ENCODE measurements around the gene SLC25A26. TPM values are rescaled to one million over a fixed set of nuclear protein-coding genes. Genes with fewer than 3 reads are reported as not detected.

Gene SLC25A26
- total and polyA plus RNA-seq, 7 experiments from 2014 or later, result 14.1 to 51.3 (median 21.7) TPM

DNA sequence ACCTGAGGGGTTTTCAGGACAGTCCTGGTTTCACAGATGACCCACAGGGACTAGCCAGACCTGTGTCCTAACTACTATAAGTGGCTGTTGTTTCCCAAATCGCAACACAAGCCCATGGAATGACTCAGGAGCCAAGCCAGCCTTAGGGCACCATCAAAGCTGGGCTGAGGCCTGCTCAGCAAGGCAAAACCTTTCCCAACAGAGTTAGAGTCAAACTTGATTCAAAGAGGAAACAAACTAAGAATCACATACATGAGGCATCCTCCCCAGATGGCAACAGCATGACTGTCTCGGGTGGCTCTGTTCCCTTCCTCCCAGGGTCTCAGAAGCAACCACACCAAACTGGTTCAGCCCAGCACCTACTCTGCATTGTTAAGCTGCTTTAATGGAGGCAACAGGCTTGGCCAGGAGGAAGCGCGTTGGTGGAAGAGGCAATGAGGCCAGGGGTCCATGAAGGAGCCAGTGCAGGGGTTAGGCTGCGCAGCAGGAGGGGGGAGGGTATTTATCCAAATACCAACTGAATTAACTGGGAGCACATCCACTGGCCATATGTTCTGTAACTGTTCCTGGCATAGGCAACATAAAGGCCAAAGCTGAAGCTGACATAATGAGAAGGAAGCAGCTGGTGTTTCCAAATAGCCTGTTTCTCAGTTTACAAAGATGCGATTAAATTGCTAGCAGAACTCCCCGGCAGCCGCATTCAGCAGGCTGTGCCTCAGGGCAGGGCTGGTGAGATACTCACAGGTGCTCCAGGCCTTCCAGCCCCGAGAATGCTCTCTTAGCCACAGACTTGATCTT lies 177.6 kb downstream of the SLC25A26 start:
- POLR2A ChIA-PET, result interaction anchor here (0.6 kb wide), 1 partner anchor 599 kb away, joined by 3 read pairs; no protein-coding TSS in a partner anchor
- Histone ChIP-seq H3K36me3 (ENCODE audit: control insufficient read depth in 2 of 3, insufficient read depth in 3 of 3, low read length in 3 of 3) (peaks cover 0 to 16% (median 0%) of the 10 kb centered on the region in 3 experiments), H3K4me1 (ENCODE audit: control insufficient read depth in 2 of 2, insufficient read depth in 2 of 2, low read length in 2 of 2) (peaks cover 6 to 12% of the 10 kb centered on the region in 2 donors), H3K27me3 (ENCODE audit: control insufficient read depth in 2 of 2, insufficient read depth in 2 of 2, low read length in 2 of 2) (no peaks in the 10 kb centered on the region), H3K27ac (ENCODE audit: low read depth, low read length) (no peak overlapping the region), H3K9me3 (ENCODE audit: control insufficient read depth in 2 of 3, low read length in 3 of 3) (no peaks in the 10 kb centered on the region), H3K4me3 (ENCODE audit: low read length) (no peak overlapping the region)
- Mint-ChIP-seq H3K27me3 (no peaks in the 10 kb centered on the region), H3K9me3 (peaks cover 0 to 3% (median 0%) of the 10 kb centered on the region in 11 donors), H3K4me1 (peaks cover 9 to 20% (median 19%) of the 10 kb centered on the region in 7 donors), H3K36me3 (peaks cover 6 to 36% (median 21%) of the 10 kb centered on the region in 5 donors), H3K27ac (peak overlapping the region in 4 of 9 donors; percentile 48 to 72 (median 62)), H3K4me3 (no peak overlapping the region)
- DNase-seq (no peak), ATAC-seq (no peak)
- CTCF ChIA-PET, result interaction anchor here (1.5 kb wide), 1 partner anchor 9 kb away, joined by 3 read pairs; no protein-coding TSS in a partner anchor
- intact Hi-C loops (cut with micrococcal nuclease), result no loop called here

DNA sequence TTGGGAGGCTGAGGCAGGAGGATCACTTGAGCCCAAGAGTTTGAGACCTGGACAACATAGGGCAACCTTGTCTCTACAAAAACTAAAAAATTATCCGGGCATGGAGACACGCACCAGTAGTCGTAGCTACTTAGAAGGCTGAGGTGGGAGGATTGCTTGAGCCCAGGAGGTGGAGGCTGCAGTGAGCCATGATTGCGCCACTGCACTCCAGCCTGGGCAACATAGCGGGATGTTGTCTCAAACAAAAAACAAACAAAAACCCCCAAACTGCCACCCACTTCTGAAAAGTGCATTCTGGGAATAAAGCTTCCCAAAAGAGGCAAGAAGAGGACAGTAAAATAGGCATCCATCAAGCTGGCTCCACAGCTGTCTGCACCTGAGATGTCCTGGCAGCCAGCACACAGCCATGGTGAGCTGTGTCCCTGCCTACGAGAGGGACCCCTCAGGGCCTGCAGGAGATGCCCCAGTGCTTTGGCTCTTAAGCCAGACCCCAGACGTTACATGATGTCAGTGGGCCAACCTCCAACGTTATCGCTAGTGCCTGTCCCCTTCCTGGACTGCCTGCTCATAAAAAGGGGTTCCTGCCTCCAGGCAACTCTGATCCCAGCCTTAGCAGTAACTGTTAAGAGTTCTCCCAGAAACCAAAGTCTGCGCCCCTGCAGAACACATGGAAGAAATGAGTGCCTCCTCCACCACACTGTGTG lies 178.9 kb downstream of the SLC25A26 start:
- intact Hi-C loops (cut with micrococcal nuclease), result loop anchor here in 1 of 2 donors (10.0 kb wide), 1 partner anchor 185 kb away; no protein-coding TSS in a partner anchor
- H3K9me3 Mint-ChIP-seq, result no peaks in the 10 kb centered on the region
- Histone ChIP-seq H3K9me3 (ENCODE audit: control insufficient read depth in 2 of 3, low read length in 3 of 3) (no peaks in the 10 kb centered on the region), H3K27me3 (ENCODE audit: control insufficient read depth in 2 of 2, insufficient read depth in 2 of 2, low read length in 2 of 2) (no peaks in the 10 kb centered on the region), H3K4me1 (ENCODE audit: control insufficient read depth in 2 of 2, insufficient read depth in 2 of 2, low read length in 2 of 2) (peaks cover 1 to 4% of the 10 kb centered on the region in 2 donors), H3K27ac (ENCODE audit: low read depth, low read length) (no peak overlapping the region), H3K4me3 (ENCODE audit: low read length) (no peak overlapping the region), H3K36me3 (ENCODE audit: control insufficient read depth in 2 of 3, insufficient read depth in 3 of 3, low read length in 3 of 3) (peaks cover 0 to 28% (median 0%) of the 10 kb centered on the region in 3 experiments)
- DNase-seq (no peak), ATAC-seq (no peak)
- peaks cover 5 to 8% (median 7%) of the 10 kb centered on the region in 7 donors for H3K4me1 Mint-ChIP-seq
- no peak overlapping the region for H3K4me3 Mint-ChIP-seq
- peaks cover 6 to 38% (median 13%) of the 10 kb centered on the region in 5 donors for H3K36me3 Mint-ChIP-seq
- no peaks in the 10 kb centered on the region for H3K27me3 Mint-ChIP-seq
- POLR2A ChIA-PET, result no interaction called here
- CTCF ChIA-PET, result interaction anchor here (1.0 kb wide), 1 partner anchor 9 kb away, joined by 3 read pairs; no protein-coding TSS in a partner anchor
- peak overlapping the region in 1 of 9 donors; percentile 14 for H3K27ac Mint-ChIP-seq

DNA sequence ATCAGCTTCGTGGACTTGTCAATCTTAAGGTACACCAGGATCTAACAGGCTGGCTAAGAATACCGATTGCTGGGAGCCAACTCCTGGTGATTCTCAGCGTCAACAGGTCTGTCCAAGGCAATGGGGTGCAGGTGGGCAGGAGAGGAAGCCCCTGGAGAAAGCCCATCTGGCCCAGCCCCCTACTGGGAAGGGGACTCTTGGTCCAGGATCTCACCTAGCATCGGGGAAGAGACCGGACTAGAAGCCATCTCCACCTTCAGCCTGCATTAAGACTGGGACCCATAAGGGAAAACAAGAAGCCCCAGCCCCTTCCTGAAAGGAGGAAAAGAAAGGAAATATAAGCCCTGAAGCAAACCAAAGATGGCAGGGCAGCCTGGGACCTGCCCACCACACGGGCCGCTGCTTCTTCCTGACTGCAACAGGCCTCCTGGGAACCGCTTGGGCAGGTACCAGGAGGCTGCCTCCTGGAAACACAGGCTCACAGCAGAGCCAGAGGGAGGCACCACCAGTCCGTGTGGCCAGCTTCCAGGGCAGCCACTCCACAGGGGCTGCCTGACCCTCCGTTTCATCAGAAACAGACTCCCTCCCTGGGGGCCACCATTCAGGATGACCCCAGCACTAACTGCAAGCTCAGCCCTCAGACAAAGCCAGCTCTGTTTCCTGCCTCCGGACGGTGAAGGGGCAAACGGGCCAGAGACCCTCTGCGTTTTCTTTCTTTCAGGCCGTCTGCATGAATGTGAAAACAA lies 179.8 kb downstream of the SLC25A26 start:
- Mint-ChIP-seq H3K9me3 (no peaks in the 10 kb centered on the region), H3K27me3 (no peaks in the 10 kb centered on the region), H3K4me3 (no peak overlapping the region), H3K27ac (no peak overlapping the region), H3K4me1 (no peaks in the 10 kb centered on the region), H3K36me3 (peaks cover 6 to 39% (median 10%) of the 10 kb centered on the region in 5 donors)
- Histone ChIP-seq H3K36me3 (ENCODE audit: control insufficient read depth in 2 of 3, insufficient read depth in 3 of 3, low read length in 3 of 3) (peaks cover 0 to 35% (median 0%) of the 10 kb centered on the region in 3 experiments), H3K27ac (ENCODE audit: low read depth, low read length) (no peak overlapping the region), H3K4me3 (ENCODE audit: low read length) (no peak overlapping the region), H3K27me3 (ENCODE audit: control insufficient read depth in 2 of 2, insufficient read depth in 2 of 2, low read length in 2 of 2) (no peaks in the 10 kb centered on the region), H3K4me1 (ENCODE audit: control insufficient read depth in 2 of 2, insufficient read depth in 2 of 2, low read length in 2 of 2) (no peaks in the 10 kb centered on the region), H3K9me3 (ENCODE audit: control insufficient read depth in 2 of 3, low read length in 3 of 3) (no peaks in the 10 kb centered on the region)
- ChIA-PET CTCF (interaction anchor here (0.6 to 1.0 kb wide), 3 partner anchors 8 to 214 kb away, joined by 3 read pairs; no protein-coding TSS in a partner anchor), POLR2A (no interaction called here)
- no peak for DNase-seq
- ATAC-seq, result no peak
- intact Hi-C loops (cut with micrococcal nuclease), result loop anchor here in 1 of 2 donors (10.0 kb wide), 1 partner anchor 184 kb away; no protein-coding TSS in a partner anchor

DNA sequence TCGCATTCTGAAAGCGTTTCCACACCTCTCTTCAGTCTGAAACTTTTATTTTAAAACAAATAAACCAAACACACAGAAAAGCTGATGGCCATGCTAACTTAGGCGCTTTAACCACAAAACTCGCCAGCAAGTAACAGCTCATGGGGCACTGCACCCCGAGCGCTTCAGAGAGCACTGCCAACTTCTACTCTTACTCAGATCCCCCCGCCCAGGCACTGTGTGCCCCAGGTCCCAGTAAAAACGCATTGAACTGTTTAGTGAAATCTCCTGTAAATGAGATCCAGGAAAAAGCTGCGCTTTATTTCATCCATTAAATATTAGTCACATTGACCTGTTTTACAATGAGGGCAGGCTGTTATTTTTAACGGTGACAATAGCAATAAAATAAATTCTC lies 180.4 kb downstream of the SLC25A26 start:
- Mint-ChIP-seq H3K27ac (peak overlapping the region in 1 of 9 donors; percentile 8), H3K27me3 (no peaks in the 10 kb centered on the region), H3K4me3 (no peak overlapping the region), H3K9me3 (no peaks in the 10 kb centered on the region), H3K4me1 (no peaks in the 10 kb centered on the region), H3K36me3 (peaks cover 6 to 38% (median 10%) of the 10 kb centered on the region in 5 donors)
- H3K9me3 ChIP-seq (ENCODE audit: control insufficient read depth in 2 of 3, low read length in 3 of 3), result no peaks in the 10 kb centered on the region
- no peak overlapping the region for H3K27ac ChIP-seq (ENCODE audit: low read depth, low read length)
- peaks cover 0 to 35% (median 0%) of the 10 kb centered on the region in 3 experiments for H3K36me3 ChIP-seq (ENCODE audit: control insufficient read depth in 2 of 3, insufficient read depth in 3 of 3, low read length in 3 of 3)
- no peak for ATAC-seq
- no peak for DNase-seq
- no peak overlapping the region for H3K4me3 ChIP-seq (ENCODE audit: low read length)
- intact Hi-C loops (cut with micrococcal nuclease), result loop anchor here in 1 of 2 donors (10.0 kb wide), 1 partner anchor 184 kb away; no protein-coding TSS in a partner anchor
- no peaks in the 10 kb centered on the region for H3K27me3 ChIP-seq (ENCODE audit: control insufficient read depth in 2 of 2, insufficient read depth in 2 of 2, low read length in 2 of 2)
- no peaks in the 10 kb centered on the region for H3K4me1 ChIP-seq (ENCODE audit: control insufficient read depth in 2 of 2, insufficient read depth in 2 of 2, low read length in 2 of 2)
- ChIA-PET CTCF (interaction anchor here (0.8 kb wide), 1 partner anchor 35 kb away, joined by 3 read pairs; no protein-coding TSS in a partner anchor), POLR2A (no interaction called here)

DNA sequence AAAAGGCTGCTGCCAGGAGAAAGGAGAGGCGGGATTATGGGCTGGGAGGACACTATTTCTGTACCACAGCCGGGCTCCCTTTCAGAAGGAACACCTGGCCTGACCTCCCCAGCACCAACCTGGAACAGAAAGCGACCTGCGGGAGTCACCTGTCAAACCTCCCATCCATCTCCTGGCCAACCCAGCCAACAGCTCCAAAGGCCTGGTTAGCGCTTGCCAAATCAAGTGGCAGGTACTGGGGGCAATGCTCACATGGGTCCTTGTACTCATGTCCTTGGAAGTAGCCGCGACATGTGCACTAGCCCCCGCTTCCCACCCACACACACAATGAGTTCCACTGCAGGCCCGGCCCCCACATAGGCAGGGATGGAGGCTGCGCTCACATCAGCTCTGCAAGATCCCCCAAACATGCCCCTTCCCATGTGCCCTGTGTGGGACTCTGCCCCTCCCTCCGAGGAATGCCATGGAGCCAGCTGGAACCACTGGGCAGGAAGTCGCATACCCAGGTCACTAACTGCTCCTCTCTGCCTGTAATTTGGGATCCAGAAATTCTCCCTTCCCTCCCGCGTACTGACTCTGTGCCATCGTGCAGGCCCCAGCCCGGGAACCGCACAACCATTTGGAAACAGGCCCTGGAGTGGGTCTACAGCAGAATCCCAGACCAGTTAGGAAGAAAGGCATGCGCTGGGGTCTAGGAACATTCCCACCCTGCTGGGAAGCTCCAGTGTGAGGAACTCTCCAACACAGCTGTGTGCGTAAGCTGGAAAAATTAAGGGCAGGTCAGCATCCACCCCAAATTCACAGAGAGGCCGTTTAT lies 181.1 kb downstream of the SLC25A26 start:
- no peaks in the 10 kb centered on the region for H3K27me3 Mint-ChIP-seq
- H3K4me1 Mint-ChIP-seq, result no peaks in the 10 kb centered on the region
- Histone ChIP-seq H3K4me1 (ENCODE audit: control insufficient read depth in 2 of 2, insufficient read depth in 2 of 2, low read length in 2 of 2) (no peaks in the 10 kb centered on the region), H3K9me3 (ENCODE audit: control insufficient read depth in 2 of 3, low read length in 3 of 3) (no peaks in the 10 kb centered on the region), H3K36me3 (ENCODE audit: control insufficient read depth in 2 of 3, insufficient read depth in 3 of 3, low read length in 3 of 3) (peaks cover 0 to 41% (median 6%) of the 10 kb centered on the region in 3 experiments), H3K27ac (ENCODE audit: low read depth, low read length) (no peak overlapping the region), H3K27me3 (ENCODE audit: control insufficient read depth in 2 of 2, insufficient read depth in 2 of 2, low read length in 2 of 2) (no peaks in the 10 kb centered on the region), H3K4me3 (ENCODE audit: low read length) (no peak overlapping the region)
- no peak overlapping the region for H3K27ac Mint-ChIP-seq
- ATAC-seq (no peak), DNase-seq (no peak)
- no peak overlapping the region for H3K4me3 Mint-ChIP-seq
- H3K36me3 Mint-ChIP-seq, result peaks cover 0 to 31% (median 4%) of the 10 kb centered on the region in 5 donors
- H3K9me3 Mint-ChIP-seq, result no peaks in the 10 kb centered on the region
- ChIA-PET CTCF (interaction anchor here (0.8 kb wide), 1 partner anchor 35 kb away, joined by 3 read pairs; no protein-coding TSS in a partner anchor), POLR2A (no interaction called here)
- intact Hi-C loops (cut with micrococcal nuclease), result loop anchor here in 1 of 2 donors (10.0 kb wide), 1 partner anchor 183 kb away; no protein-coding TSS in a partner anchor
